ENCODE data around the gene SCYGR3.

SCYGR3 gene

GRCh38 chr2:227582369-227582768 is 32.3 kb downstream of the SCYGR3 start:
- no peak for DNase-seq (ENCODE audit: extremely low spot score)
- CTCF ChIA-PET = no interaction called here
- no peak for TF ChIP-seq CTBP1 (IDR thresholded peaks at IDR 0.05; ENCODE audit: borderline replicate concordance)
- no peak for TF ChIP-seq SP1 (IDR thresholded peaks at IDR 0.05)
- no peak for TF ChIP-seq BHLHE40 (IDR thresholded peaks at IDR 0.05; ENCODE audit: borderline replicate concordance)
- no peak for TF ChIP-seq FOXA1 (IDR thresholded peaks at IDR 0.05)
- TF ChIP-seq LEF1 (IDR thresholded peaks at IDR 0.05; ENCODE audit: borderline replicate concordance) = no peak
- TF ChIP-seq L3MBTL2 (conservative IDR thresholded peaks at IDR 0.05) = no peak
- TF ChIP-seq, protein P1, sequence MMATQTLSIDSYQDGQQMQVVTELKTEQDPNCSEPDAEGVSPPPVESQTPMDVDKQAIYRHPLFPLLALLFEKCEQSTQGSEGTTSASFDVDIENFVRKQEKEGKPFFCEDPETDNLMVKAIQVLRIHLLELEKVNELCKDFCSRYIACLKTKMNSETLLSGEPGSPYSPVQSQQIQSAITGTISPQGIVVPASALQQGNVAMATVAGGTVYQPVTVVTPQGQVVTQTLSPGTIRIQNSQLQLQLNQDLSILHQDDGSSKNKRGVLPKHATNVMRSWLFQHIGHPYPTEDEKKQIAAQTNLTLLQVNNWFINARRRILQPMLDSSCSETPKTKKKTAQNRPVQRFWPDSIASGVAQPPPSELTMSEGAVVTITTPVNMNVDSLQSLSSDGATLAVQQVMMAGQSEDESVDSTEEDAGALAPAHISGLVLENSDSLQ (IDR thresholded peaks at IDR 0.05) = no peak
- POLR2A ChIA-PET = no interaction called here

- ChIA-PET POLR2A (no interaction called here), CTCF (no interaction called here)
- TF ChIP-seq ARNT (IDR thresholded peaks at IDR 0.05) (no peak), L3MBTL2 (conservative IDR thresholded peaks at IDR 0.05) (no peak), SUZ12 (IDR thresholded peaks at IDR 0.05) (no peak), CTBP1 (IDR thresholded peaks at IDR 0.05; ENCODE audit: borderline replicate concordance) (no peak), FOXA1 (IDR thresholded peaks at IDR 0.05) (no peak), TARDBP (IDR thresholded peaks at IDR 0.05) (no peak)
- TF ChIP-seq, protein P1 (IDR thresholded peaks at IDR 0.05) = no peak
- DNase-seq (ENCODE audit: extremely low spot score) = no peak
Measured at GRCh38 chr2:227579791-227580190, 34.8 kb downstream of the SCYGR3 start.

DNA sequence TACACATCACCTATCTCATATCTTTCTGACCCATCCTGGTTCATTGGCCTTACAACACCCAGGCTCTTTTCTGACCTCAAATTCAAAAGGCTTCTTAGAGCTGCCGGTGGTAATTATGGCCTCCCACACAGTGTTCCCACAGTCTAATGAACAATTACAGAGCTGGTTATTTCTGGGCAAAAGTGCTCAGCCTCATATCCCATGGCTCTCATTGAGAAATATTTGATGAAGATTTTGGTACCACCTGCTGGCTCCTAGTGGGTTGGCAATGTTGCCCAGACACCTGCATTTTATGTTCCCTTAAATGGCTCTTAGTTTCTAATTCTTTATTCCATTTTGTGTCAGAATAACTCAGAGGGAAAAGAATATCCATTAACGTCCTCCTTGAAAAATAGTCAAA is 36.0 kb downstream of the SCYGR3 start:
- no peak for TF ChIP-seq SP1 (IDR thresholded peaks at IDR 0.05)
- no peak for TF ChIP-seq LEF1 (IDR thresholded peaks at IDR 0.05; ENCODE audit: borderline replicate concordance)
- TF ChIP-seq CTBP1 (IDR thresholded peaks at IDR 0.05; ENCODE audit: borderline replicate concordance) = no peak
- no peak for TF ChIP-seq ARNT (IDR thresholded peaks at IDR 0.05)
- TF ChIP-seq, protein P1 (IDR thresholded peaks at IDR 0.05) = no peak
- no peak for TF ChIP-seq FOXA1 (IDR thresholded peaks at IDR 0.05)
- no peak for TF ChIP-seq ZNF384 (IDR thresholded peaks at IDR 0.05)
- no peak for TF ChIP-seq TARDBP (IDR thresholded peaks at IDR 0.05)
- TF ChIP-seq BHLHE40 (IDR thresholded peaks at IDR 0.05; ENCODE audit: borderline replicate concordance) = no peak
- no peak for TF ChIP-seq HDGF (IDR thresholded peaks at IDR 0.05; ENCODE audit: borderline replicate concordance)
- no peak for TF ChIP-seq SUZ12 (IDR thresholded peaks at IDR 0.05)
- no peak for TF ChIP-seq NFRKB (IDR thresholded peaks at IDR 0.05)
- TF ChIP-seq FOXK2 (IDR thresholded peaks at IDR 0.05) = no peak
- no peak for TF ChIP-seq ELF4 (IDR thresholded peaks at IDR 0.05)
- TF ChIP-seq L3MBTL2 (conservative IDR thresholded peaks at IDR 0.05) = no peak
- TF ChIP-seq FOXM1 (IDR thresholded peaks at IDR 0.05; ENCODE audit: borderline replicate concordance) = no peak
- DNase-seq (ENCODE audit: extremely low spot score) = no peak
- CTCF ChIA-PET = interaction anchor here (0.7 kb wide), 1 partner anchor 444 kb away, joined by 3 read pairs; no protein-coding TSS in a partner anchor
- POLR2A ChIA-PET = no interaction called here

DNA sequence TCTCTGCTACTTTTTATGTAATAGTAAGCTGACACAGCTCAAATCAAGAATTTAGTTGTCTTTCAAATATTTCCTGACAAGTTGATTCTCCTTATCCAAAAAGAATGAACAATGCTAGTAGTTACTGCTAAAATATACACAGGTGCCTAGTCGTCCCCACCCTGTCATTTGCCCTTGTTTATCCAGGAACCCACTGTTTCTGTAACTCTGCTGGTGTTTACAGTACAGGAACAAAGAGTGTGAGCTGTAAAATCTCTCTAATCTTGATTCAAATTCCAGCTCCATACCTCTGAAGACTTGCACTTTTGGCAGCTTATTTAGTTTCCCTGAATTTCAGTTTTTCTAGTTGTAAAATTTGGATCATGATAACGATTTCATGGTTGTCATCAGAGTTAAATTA is 37.1 kb downstream of the SCYGR3 start:
- ChIA-PET POLR2A (no interaction called here), CTCF (no interaction called here)
- DNase-seq (ENCODE audit: extremely low spot score) = no peak
- TF ChIP-seq SUZ12 (IDR thresholded peaks at IDR 0.05) = no peak
- no peak for TF ChIP-seq ZNF384 (IDR thresholded peaks at IDR 0.05)
- TF ChIP-seq HDGF (IDR thresholded peaks at IDR 0.05; ENCODE audit: borderline replicate concordance) = no peak
- no peak for TF ChIP-seq LEF1 (IDR thresholded peaks at IDR 0.05; ENCODE audit: borderline replicate concordance)
- no peak for TF ChIP-seq ELF4 (IDR thresholded peaks at IDR 0.05)
- TF ChIP-seq FOXK2 (IDR thresholded peaks at IDR 0.05) = no peak
- no peak for TF ChIP-seq FOXM1 (IDR thresholded peaks at IDR 0.05; ENCODE audit: borderline replicate concordance)

DNA sequence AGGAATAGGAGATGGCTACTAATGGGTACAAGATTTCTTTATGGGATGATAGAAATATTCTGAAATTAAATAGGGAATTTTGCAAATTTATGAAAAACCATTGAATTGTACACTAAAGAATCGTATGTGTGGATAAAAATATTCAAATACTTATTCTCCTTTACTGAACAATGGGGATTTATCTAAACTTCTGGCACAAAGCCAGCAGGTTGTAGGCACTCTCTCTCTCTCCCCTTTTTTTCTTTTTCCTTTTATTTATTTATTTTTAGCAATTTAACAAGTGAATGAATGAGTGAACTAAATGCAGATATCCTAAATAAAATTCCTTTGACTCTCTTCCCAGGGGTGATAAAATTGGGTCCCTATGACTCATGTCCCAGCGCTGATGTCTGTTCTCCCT is 37.8 kb downstream of the SCYGR3 start:
- ChIA-PET CTCF (no interaction called here), POLR2A (no interaction called here)

GRCh38 chr2:227576110-227576509 is 38.5 kb downstream of the SCYGR3 start:
- TF ChIP-seq CTBP1 (IDR thresholded peaks at IDR 0.05; ENCODE audit: borderline replicate concordance) (no peak), ZNF384 (IDR thresholded peaks at IDR 0.05) (no peak), ARNT (IDR thresholded peaks at IDR 0.05) (no peak), SUZ12 (IDR thresholded peaks at IDR 0.05) (no peak), SP1 (IDR thresholded peaks at IDR 0.05) (no peak), HDGF (IDR thresholded peaks at IDR 0.05; ENCODE audit: borderline replicate concordance) (no peak), L3MBTL2 (conservative IDR thresholded peaks at IDR 0.05) (no peak)
- TF ChIP-seq, protein P1 (IDR thresholded peaks at IDR 0.05) = no peak
- POLR2A ChIA-PET = no interaction called here
- DNase-seq (ENCODE audit: extremely low spot score) = no peak
- CTCF ChIA-PET = no interaction called here

More for the DNA sequence above, 37.8 kb downstream of the SCYGR3 start:
- TF ChIP-seq TARDBP (IDR thresholded peaks at IDR 0.05) (no peak), BHLHE40 (IDR thresholded peaks at IDR 0.05; ENCODE audit: borderline replicate concordance) (no peak), ARNT (IDR thresholded peaks at IDR 0.05) (no peak), FOXM1 (IDR thresholded peaks at IDR 0.05; ENCODE audit: borderline replicate concordance) (no peak), SUZ12 (IDR thresholded peaks at IDR 0.05) (no peak), FOXK2 (IDR thresholded peaks at IDR 0.05) (no peak), LEF1 (IDR thresholded peaks at IDR 0.05; ENCODE audit: borderline replicate concordance) (no peak), L3MBTL2 (conservative IDR thresholded peaks at IDR 0.05) (no peak), ELF4 (IDR thresholded peaks at IDR 0.05) (no peak), ZNF384 (IDR thresholded peaks at IDR 0.05) (no peak), HDGF (IDR thresholded peaks at IDR 0.05; ENCODE audit: borderline replicate concordance) (no peak), NFRKB (IDR thresholded peaks at IDR 0.05) (no peak)
- TF ChIP-seq, protein P1 (IDR thresholded peaks at IDR 0.05) = no peak
- DNase-seq (ENCODE audit: extremely low spot score) = no peak
